Sigmoid colon (tissue), 3 donors: ENCODE results near the gene RMRP.

Source experiments
- POLR2A ChIP-seq, 2 donors: fragments of 450-650 bp; IDR thresholded peaks; one replicate each; pipeline ENCODE4 v1.6.1; 2016; ENCODE audit warnings: antibody characterized with exemption in 2 of 2, mild to moderate bottlenecking in 2 of 2, moderate library complexity in 2 of 2
- TF ChIP-seq, protein P1 (sequence below), 4 experiments: fragments of 450-650 bp in 3 of 4; fragments of 200-600 bp in 1 of 4; IDR thresholded peaks; one replicate each; pipeline ENCODE4 v1.5.1; 2016 to 2019; ENCODE audit warnings: antibody characterized with exemption in 4 of 4, mild to moderate bottlenecking in 3 of 4, moderate library complexity in 2 of 4

- TF ChIP-seq, protein P1, sequence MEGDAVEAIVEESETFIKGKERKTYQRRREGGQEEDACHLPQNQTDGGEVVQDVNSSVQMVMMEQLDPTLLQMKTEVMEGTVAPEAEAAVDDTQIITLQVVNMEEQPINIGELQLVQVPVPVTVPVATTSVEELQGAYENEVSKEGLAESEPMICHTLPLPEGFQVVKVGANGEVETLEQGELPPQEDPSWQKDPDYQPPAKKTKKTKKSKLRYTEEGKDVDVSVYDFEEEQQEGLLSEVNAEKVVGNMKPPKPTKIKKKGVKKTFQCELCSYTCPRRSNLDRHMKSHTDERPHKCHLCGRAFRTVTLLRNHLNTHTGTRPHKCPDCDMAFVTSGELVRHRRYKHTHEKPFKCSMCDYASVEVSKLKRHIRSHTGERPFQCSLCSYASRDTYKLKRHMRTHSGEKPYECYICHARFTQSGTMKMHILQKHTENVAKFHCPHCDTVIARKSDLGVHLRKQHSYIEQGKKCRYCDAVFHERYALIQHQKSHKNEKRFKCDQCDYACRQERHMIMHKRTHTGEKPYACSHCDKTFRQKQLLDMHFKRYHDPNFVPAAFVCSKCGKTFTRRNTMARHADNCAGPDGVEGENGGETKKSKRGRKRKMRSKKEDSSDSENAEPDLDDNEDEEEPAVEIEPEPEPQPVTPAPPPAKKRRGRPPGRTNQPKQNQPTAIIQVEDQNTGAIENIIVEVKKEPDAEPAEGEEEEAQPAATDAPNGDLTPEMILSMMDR (IDR thresholded peaks at IDR 0.05), result no peak
- TF ChIP-seq POLR2A (IDR thresholded peaks at IDR 0.05), result no peak
These were observed 29.3 kb downstream of the RMRP start for GRCh38 chr9:35628389-35628991.
